Parathyroid adenoma (tissue), 2 donors: ENCODE data around the gene TMCO4.

ENCODE experiments used
- H2AFZ ChIP-seq: fragments of 300-600 bp; sonication (generic); one replicate; pipeline ENCODE4 v1.7.0; 2017; ENCODE audit warnings: antibody characterized with exemption, mild to moderate bottlenecking
- H3K27ac ChIP-seq: fragments of 300-600 bp; sonication (generic); one replicate; pipeline ENCODE4 v1.7.0; 2017
- H3K27me3 ChIP-seq: fragments of 300-600 bp; sonication (generic); one replicate; pipeline ENCODE4 v1.7.0; 2017; ENCODE audit warnings: low read length; ENCODE audit not compliant: control insufficient read depth, insufficient read depth
- H3K36me3 ChIP-seq: fragments of 300-600 bp; sonication (generic); one replicate; pipeline ENCODE4 v1.7.0; 2017; ENCODE audit warnings: low read length; ENCODE audit not compliant: control insufficient read depth, insufficient read depth
- H3K4me1 ChIP-seq: fragments of 300-600 bp; sonication (generic); one replicate; pipeline ENCODE4 v1.7.0; 2017; ENCODE audit warnings: control low read depth
- H3K4me2 ChIP-seq: fragments of 300-600 bp; sonication (generic); one replicate; pipeline ENCODE4 v1.7.0; 2017; ENCODE audit warnings: low read length
- H3K4me3 ChIP-seq: fragments of 300-600 bp; sonication (generic); one replicate; pipeline ENCODE4 v1.7.0; 2017; ENCODE audit warnings: low read depth, low read length
- H3K79me2 ChIP-seq: fragments of 300-600 bp; sonication (generic); one replicate; pipeline ENCODE4 v1.7.0; 2017; ENCODE audit warnings: control low read depth
- H3K9ac ChIP-seq: fragments of 300-600 bp; sonication (generic); one replicate; pipeline ENCODE4 v1.7.0; 2017; ENCODE audit warnings: mild to moderate bottlenecking
- H3K9me3 ChIP-seq: fragments of 300-600 bp; sonication (generic); one replicate; pipeline ENCODE4 v1.7.0; 2017; ENCODE audit warnings: low read length; ENCODE audit not compliant: control insufficient read depth
- TF ChIP-seq, protein P1 (sequence below): fragments of 300-600 bp; sonication (generic); IDR thresholded peaks from one replicate; pipeline ENCODE4 v1.7.0; 2017; ENCODE audit warnings: antibody characterized with exemption, mild to moderate bottlenecking
- donor health status: primary hyperparathyroidism.

Gene TMCO4

DNA sequence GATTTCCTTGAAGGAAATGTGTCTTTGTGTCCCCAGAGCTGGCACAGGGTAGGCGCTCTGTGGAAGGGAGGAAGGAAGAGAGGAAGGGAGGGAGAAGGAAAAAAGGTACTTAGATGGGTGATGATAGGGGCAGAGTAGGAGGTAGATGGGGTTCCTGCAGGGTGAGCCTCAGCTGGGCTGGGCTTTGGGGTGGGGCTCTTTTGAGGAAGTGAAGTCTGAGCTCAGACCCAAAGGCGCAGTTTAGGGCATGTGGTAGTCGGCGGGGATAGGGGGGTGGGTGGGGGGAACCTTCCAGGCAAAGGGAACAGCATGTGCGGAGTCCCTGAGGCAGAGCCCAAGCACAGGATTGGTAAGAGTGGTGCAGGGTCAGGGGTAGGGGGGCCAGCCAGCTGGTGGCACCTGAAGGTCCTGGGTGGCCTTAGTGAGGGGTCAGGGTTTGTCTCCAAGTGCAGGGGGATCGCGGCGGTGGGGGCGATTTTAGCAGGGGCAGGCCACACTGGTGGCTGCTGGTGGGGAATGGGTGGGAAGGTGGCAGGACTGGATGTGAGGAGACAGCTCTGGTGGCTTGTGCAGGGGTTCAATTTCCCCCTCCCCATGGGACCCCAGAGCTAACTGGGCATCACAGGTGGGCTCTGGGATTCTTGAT is 143.5 kb downstream of the TMCO4 start:
- TF ChIP-seq, protein P1, sequence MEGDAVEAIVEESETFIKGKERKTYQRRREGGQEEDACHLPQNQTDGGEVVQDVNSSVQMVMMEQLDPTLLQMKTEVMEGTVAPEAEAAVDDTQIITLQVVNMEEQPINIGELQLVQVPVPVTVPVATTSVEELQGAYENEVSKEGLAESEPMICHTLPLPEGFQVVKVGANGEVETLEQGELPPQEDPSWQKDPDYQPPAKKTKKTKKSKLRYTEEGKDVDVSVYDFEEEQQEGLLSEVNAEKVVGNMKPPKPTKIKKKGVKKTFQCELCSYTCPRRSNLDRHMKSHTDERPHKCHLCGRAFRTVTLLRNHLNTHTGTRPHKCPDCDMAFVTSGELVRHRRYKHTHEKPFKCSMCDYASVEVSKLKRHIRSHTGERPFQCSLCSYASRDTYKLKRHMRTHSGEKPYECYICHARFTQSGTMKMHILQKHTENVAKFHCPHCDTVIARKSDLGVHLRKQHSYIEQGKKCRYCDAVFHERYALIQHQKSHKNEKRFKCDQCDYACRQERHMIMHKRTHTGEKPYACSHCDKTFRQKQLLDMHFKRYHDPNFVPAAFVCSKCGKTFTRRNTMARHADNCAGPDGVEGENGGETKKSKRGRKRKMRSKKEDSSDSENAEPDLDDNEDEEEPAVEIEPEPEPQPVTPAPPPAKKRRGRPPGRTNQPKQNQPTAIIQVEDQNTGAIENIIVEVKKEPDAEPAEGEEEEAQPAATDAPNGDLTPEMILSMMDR, result no peak
- H3K4me2 ChIP-seq, result no peak overlapping the region
- H3K36me3 ChIP-seq, result no peaks in the 10 kb centered on the region
- H3K27ac ChIP-seq, result no peak overlapping the region
- no peak overlapping the region for H3K9ac ChIP-seq
- no peak overlapping the region for H3K4me3 ChIP-seq
- no peaks in the 10 kb centered on the region for H3K4me1 ChIP-seq
- H3K9me3 ChIP-seq, result no peaks in the 10 kb centered on the region
- H2AFZ ChIP-seq, result no peak overlapping the region
- no peaks in the 10 kb centered on the region for H3K79me2 ChIP-seq
- no peaks in the 10 kb centered on the region for H3K27me3 ChIP-seq

DNA sequence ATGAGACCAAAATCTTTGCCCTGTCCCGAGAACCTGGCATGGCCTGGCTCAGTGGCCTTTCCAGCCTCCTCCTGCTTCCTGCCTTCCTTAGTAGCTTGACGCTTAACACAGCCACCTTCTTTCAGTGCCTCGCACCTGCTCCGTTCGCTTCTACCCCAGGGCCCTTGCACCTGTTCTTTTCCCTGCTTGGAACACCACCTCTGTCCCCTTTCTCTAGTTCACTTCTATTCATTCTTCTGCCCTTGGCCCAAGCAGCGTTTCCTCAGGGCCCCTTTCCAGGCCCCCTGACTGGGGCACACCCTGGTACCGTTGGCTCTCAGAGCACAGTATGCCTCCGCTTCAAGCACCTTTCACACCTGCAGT is 144.0 kb downstream of the TMCO4 start:
- TF ChIP-seq, protein P1, result no peak
- Histone ChIP-seq H3K9ac (no peak overlapping the region), H3K4me3 (no peak overlapping the region), H3K9me3 (no peaks in the 10 kb centered on the region), H3K27ac (no peak overlapping the region), H3K27me3 (no peaks in the 10 kb centered on the region), H3K36me3 (no peaks in the 10 kb centered on the region), H3K4me2 (no peak overlapping the region), H3K79me2 (no peaks in the 10 kb centered on the region), H2AFZ (no peak overlapping the region), H3K4me1 (no peaks in the 10 kb centered on the region)

- Histone ChIP-seq H2AFZ (no peak overlapping the region), H3K4me3 (no peak overlapping the region), H3K4me1 (no peaks in the 10 kb centered on the region), H3K27me3 (no peaks in the 10 kb centered on the region), H3K79me2 (no peaks in the 10 kb centered on the region), H3K27ac (no peak overlapping the region), H3K9me3 (no peaks in the 10 kb centered on the region), H3K4me2 (no peak overlapping the region), H3K36me3 (no peaks in the 10 kb centered on the region), H3K9ac (no peak overlapping the region)
- TF ChIP-seq, protein P1, result no peak
Measured at GRCh38 chr1:19654886-19655717, 144.6 kb downstream of the TMCO4 start.

GRCh38 chr1:19654386-19654785 is 145.3 kb downstream of the TMCO4 start:
- Histone ChIP-seq H3K9ac (no peak overlapping the region), H3K4me2 (no peak overlapping the region), H3K36me3 (no peaks in the 10 kb centered on the region)

More at GRCh38 chr1:19654386-19654785, 145.3 kb downstream of the TMCO4 start:
- Histone ChIP-seq H3K79me2 (no peaks in the 10 kb centered on the region), H3K9me3 (no peaks in the 10 kb centered on the region), H3K4me1 (no peaks in the 10 kb centered on the region), H2AFZ (no peak overlapping the region), H3K27ac (no peak overlapping the region), H3K27me3 (no peaks in the 10 kb centered on the region), H3K4me3 (no peak overlapping the region)
- TF ChIP-seq, protein P1, result no peak
